DND-41 (cell line): ENCODE measurements around the gene PRKCSH.

ENCODE experiments used
- EZH2 ChIP-seq: IDR thresholded peaks from 3 replicates; pipeline ENCODE4 v1.6.1; 2012; ENCODE audit warnings: borderline replicate concordance, low read depth, mild to moderate bottlenecking, moderate library complexity, low read length, inconsistent platforms; ENCODE audit not compliant: severe bottlenecking
- TF ChIP-seq, protein P1 (sequence below): IDR thresholded peaks from 2 replicates; pipeline ENCODE4 v1.5.1; 2012; ENCODE audit warnings: borderline replicate concordance, low read length, moderate library complexity, mild to moderate bottlenecking; ENCODE audit not compliant: poor library complexity, severe bottlenecking; ENCODE audit errors: extremely low read depth

GRCh38 chr19:11387162-11388034, 48.0 kb upstream of the PRKCSH start:
- TF ChIP-seq, protein P1, sequence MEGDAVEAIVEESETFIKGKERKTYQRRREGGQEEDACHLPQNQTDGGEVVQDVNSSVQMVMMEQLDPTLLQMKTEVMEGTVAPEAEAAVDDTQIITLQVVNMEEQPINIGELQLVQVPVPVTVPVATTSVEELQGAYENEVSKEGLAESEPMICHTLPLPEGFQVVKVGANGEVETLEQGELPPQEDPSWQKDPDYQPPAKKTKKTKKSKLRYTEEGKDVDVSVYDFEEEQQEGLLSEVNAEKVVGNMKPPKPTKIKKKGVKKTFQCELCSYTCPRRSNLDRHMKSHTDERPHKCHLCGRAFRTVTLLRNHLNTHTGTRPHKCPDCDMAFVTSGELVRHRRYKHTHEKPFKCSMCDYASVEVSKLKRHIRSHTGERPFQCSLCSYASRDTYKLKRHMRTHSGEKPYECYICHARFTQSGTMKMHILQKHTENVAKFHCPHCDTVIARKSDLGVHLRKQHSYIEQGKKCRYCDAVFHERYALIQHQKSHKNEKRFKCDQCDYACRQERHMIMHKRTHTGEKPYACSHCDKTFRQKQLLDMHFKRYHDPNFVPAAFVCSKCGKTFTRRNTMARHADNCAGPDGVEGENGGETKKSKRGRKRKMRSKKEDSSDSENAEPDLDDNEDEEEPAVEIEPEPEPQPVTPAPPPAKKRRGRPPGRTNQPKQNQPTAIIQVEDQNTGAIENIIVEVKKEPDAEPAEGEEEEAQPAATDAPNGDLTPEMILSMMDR, result no peak
- TF ChIP-seq EZH2, result no peak
